Measurements from ENCODE around the gene HKDC1.

Gene HKDC1

DNA sequence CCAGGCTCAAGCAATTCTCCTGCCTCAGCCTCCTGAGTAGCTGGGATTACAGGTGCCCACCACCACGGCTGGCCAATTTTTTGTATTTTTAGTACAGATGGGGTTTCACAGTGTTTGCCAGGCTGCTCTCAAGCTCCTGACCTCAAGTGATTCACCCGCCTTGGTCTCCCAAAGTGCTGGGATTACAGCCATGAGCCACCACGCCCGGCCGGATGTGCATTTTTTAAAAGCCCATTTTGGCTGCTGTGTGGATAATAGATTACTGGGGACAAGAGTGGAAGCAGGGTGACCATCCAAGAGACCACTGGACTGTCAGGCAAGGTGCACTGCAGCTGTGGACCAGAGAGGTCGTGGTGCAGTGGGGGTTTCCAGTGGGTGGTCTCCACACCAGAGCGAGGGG is 21.4 kb downstream of the HKDC1 start:
- TF ChIP-seq, protein P1, sequence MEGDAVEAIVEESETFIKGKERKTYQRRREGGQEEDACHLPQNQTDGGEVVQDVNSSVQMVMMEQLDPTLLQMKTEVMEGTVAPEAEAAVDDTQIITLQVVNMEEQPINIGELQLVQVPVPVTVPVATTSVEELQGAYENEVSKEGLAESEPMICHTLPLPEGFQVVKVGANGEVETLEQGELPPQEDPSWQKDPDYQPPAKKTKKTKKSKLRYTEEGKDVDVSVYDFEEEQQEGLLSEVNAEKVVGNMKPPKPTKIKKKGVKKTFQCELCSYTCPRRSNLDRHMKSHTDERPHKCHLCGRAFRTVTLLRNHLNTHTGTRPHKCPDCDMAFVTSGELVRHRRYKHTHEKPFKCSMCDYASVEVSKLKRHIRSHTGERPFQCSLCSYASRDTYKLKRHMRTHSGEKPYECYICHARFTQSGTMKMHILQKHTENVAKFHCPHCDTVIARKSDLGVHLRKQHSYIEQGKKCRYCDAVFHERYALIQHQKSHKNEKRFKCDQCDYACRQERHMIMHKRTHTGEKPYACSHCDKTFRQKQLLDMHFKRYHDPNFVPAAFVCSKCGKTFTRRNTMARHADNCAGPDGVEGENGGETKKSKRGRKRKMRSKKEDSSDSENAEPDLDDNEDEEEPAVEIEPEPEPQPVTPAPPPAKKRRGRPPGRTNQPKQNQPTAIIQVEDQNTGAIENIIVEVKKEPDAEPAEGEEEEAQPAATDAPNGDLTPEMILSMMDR (IDR thresholded peaks at IDR 0.05; ENCODE audit: low read depth, low read length, missing control alignments): no peak
- no peak overlapping the region for H3K4me3 ChIP-seq (replicated peaks; ENCODE audit: low read depth, low read length)
- DNase-seq (ENCODE audit: extremely low read depth, low read depth): no peak

DNA sequence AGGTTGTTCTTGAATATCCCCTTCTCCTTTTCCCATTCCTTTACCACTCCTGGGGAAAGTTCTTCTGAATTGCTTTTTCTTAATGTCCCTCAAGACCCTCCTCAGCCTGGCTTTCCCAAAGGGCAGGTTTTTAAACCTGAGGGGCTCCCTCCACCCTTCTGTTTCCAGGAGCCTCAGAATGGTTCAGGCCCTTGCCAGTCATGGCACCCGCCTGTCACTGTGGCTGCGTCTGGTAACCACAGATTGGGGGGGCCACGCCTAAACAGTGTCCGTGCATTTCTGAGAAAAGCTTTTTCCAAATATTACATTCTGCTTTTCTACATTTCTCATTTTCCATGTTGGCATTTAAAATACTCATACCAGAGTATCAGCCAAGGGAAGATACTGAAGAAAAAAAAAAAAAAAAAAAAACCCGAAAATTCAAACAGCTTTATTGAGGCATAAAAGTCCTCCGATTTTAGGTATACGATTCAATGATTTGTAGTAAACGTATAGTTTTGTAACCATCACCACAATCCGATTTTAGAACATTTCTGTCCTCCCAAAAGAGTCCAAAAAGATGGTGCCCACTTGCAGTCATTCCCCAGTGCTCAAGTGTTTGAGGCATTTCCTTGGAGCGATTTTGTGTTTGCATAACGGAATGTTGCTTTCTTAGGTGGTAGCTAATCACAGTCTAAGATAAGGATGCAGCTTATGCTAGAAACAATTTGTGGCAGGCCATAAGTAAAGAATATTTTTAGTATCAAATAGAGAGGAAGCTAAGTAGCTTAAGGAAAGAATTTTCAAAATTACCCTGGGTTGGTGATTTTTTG is 22.1 kb downstream of the HKDC1 start:
- H3K4me3 ChIP-seq (replicated peaks; ENCODE audit: low read depth, low read length): no peak overlapping the region
- TF ChIP-seq, protein P1 (IDR thresholded peaks at IDR 0.05; ENCODE audit: low read depth, low read length, missing control alignments): no peak
- DNase-seq (ENCODE audit: extremely low read depth, low read depth): no peak

DNA sequence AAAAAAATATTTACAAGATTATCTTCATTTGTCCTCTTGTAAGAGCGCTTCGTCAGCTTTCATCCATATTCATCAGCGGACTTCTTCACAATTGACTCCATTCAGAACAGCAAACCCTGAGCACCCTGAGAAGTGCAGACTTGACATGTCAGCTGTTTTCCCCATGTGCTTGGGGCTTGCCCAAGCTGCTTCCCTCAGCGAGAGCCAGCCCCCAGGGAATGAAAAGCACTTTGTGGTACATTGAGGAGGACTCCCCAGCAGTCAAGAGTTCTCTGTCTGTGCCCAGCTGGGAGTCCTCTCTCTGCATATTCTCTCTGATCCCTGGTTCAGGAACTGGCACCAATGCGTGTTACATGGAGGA is 22.7 kb downstream of the HKDC1 start:
- TF ChIP-seq, protein P1 (IDR thresholded peaks at IDR 0.05; ENCODE audit: low read depth, low read length, missing control alignments): no peak
- no peak for DNase-seq (ENCODE audit: extremely low read depth, low read depth)
- no peak overlapping the region for H3K4me3 ChIP-seq (replicated peaks; ENCODE audit: low read depth, low read length)

DNA sequence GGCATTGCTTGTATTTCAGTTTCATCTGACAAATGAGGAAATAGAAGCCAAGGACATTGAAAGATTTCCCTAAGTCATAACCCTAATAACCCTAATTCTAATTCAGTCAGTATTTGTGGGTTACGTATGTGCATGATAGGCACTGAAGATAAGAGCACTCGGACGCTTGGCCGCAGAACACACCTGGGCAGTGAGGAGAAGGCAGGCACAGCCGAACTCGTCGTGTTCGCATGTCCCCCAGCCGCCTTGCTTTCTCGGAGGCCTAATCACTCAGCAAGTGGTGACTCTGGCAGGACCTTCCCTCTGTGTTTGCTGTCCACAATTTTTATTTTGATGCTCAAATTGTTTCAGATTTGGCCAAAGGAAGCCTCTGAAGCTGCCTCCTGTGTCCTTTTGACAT is 23.7 kb downstream of the HKDC1 start:
- no peak for DNase-seq (ENCODE audit: extremely low read depth, low read depth)
- no peak overlapping the region for H3K4me3 ChIP-seq (replicated peaks; ENCODE audit: low read depth, low read length)
- TF ChIP-seq, protein P1 (IDR thresholded peaks at IDR 0.05; ENCODE audit: low read depth, low read length, missing control alignments): no peak

DNA sequence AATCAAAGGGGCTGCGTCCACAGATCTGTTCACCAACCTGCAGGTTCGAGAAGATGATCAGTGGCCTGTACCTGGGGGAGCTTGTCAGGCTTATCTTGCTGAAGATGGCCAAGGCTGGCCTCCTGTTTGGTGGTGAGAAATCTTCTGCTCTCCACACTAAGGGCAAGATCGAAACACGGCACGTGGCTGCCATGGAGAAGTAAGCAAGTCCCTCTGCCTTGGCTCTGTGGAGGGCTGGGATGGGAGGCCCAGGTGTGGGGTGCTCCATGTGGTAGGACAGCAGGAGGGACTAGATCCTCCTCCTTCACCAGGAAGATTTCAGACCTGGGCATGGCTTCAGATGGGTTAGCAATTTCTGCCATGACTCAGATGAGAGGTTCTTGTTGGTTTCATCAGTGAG is 25.9 kb downstream of the HKDC1 start:
- no peak overlapping the region for H3K4me3 ChIP-seq (replicated peaks; ENCODE audit: low read depth, low read length)
- no peak for DNase-seq (ENCODE audit: extremely low read depth, low read depth)
- TF ChIP-seq, protein P1 (IDR thresholded peaks at IDR 0.05; ENCODE audit: low read depth, low read length, missing control alignments): no peak

DNA sequence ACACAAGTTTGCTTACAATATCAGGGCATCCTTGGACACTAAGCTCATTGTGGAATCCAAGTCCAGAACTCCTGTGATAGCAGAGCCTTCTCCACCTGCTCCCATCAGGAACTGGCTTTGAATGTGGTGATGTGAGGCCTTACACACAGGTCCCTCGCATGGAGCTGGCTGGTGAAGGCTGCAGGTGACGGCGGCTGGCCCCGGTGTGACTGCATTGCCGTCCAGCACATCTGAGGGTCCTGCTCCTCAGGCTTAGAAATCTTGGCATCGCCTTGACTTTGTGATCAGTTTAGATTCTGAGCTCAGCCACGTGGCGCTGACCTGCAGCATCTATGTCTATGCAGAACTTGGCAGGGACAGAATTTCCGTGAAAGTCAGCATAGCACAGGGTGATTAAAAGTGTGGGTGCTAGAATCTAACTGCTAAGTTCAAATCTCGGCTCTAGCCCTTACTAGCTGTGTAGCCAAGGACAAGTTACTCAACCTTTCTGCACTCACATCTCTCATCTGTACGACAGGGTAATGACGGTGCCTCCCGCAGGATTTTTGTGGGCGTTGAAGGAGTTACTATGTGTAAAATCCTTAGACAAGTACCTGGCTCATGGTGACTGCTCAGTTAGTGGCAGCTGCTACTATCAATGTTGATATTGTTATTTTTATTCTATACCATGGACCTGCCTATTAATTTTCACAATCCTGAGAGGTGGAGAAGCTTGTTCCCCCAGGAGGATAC is 26.6 kb downstream of the HKDC1 start:
- no peak for DNase-seq (ENCODE audit: extremely low read depth, low read depth)
- H3K4me3 ChIP-seq (replicated peaks; ENCODE audit: low read depth, low read length): no peak overlapping the region
- TF ChIP-seq, protein P1 (IDR thresholded peaks at IDR 0.05; ENCODE audit: low read depth, low read length, missing control alignments): no peak

Measured in HFF-Myc (cell line).